ENCODE results near the gene ALDH7A1.

Gene ALDH7A1

DNA sequence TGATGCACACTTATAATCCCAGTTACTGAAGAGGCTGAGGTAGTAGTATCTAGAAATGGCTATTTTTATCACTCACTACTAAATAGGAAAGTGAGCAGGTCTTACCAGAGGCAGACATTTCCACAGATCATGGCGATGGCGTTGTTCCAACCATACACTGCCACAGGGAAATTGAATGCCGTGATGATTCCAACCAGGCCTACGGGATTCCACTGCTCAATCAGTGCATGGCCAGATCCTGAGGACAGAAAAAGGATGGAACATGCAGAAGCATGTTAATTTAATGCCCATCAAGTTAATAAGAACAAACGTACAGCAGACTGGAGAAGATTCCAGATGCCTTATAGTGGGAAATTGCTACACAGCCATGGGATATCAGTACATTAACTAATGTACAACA, 18.0 kb downstream of the ALDH7A1 start:
- Histone ChIP-seq H3K9me3 (ENCODE audit: insufficient read depth, low read length) (no peaks in the 10 kb centered on the region), H3K4me1 (ENCODE audit: low read length) (no peaks in the 10 kb centered on the region), H3K9ac (ENCODE audit: low read length) (no peak overlapping the region), H3K79me2 (ENCODE audit: low read length) (no peaks in the 10 kb centered on the region), H3K36me3 (replicated peaks; ENCODE audit: low read depth, low read length) (no peaks in the 10 kb centered on the region), H3K27ac (ENCODE audit: low read length) (no peak overlapping the region), H3K27me3 (ENCODE audit: low read depth, low read length) (no peaks in the 10 kb centered on the region), H4K20me1 (ENCODE audit: insufficient read depth, low read length) (no peaks in the 10 kb centered on the region), H3K4me3 (ENCODE audit: low read length) (no peak overlapping the region), H2AFZ (ENCODE audit: low read depth, low read length) (no peak overlapping the region), H3K4me2 (ENCODE audit: low read length) (no peak overlapping the region)
- TF ChIP-seq, protein P1, sequence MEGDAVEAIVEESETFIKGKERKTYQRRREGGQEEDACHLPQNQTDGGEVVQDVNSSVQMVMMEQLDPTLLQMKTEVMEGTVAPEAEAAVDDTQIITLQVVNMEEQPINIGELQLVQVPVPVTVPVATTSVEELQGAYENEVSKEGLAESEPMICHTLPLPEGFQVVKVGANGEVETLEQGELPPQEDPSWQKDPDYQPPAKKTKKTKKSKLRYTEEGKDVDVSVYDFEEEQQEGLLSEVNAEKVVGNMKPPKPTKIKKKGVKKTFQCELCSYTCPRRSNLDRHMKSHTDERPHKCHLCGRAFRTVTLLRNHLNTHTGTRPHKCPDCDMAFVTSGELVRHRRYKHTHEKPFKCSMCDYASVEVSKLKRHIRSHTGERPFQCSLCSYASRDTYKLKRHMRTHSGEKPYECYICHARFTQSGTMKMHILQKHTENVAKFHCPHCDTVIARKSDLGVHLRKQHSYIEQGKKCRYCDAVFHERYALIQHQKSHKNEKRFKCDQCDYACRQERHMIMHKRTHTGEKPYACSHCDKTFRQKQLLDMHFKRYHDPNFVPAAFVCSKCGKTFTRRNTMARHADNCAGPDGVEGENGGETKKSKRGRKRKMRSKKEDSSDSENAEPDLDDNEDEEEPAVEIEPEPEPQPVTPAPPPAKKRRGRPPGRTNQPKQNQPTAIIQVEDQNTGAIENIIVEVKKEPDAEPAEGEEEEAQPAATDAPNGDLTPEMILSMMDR (IDR thresholded peaks at IDR 0.05; ENCODE audit: low read depth, low read length), result no peak
- TF ChIP-seq EZH2phosphoT487 (IDR thresholded peaks at IDR 0.05; ENCODE audit: low read depth), result no peak

DNA sequence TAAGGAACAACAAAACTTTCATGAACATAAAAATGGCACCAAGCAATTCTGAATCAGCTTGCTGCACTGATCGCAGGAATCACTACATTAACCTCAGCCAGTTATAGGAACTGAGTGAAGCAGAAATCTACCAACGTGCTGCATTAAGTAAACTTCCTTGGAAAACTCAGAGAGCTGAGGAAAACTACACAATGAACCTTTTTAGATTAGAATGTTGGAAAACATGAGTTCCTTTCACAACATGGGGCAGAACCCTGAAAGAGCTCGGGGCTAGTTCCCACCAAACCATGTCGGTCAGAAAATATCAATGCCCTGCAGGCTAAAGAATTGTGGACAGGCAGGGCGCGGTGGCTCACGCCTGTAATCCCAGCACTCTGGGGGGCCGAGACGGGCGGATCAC, 19.4 kb downstream of the ALDH7A1 start:
- no peak overlapping the region for H3K4me2 ChIP-seq (ENCODE audit: low read length)
- no peak for TF ChIP-seq EZH2phosphoT487 (IDR thresholded peaks at IDR 0.05; ENCODE audit: low read depth)
- TF ChIP-seq, protein P1 (IDR thresholded peaks at IDR 0.05; ENCODE audit: low read depth, low read length), result no peak
- H2AFZ ChIP-seq (ENCODE audit: low read depth, low read length), result no peak overlapping the region
- no peak overlapping the region for H3K9ac ChIP-seq (ENCODE audit: low read length)
- H3K79me2 ChIP-seq (ENCODE audit: low read length), result no peaks in the 10 kb centered on the region
- no peaks in the 10 kb centered on the region for H3K27me3 ChIP-seq (ENCODE audit: low read depth, low read length)
- H3K4me1 ChIP-seq (ENCODE audit: low read length), result no peaks in the 10 kb centered on the region
- H3K36me3 ChIP-seq (replicated peaks; ENCODE audit: low read depth, low read length), result no peaks in the 10 kb centered on the region
- no peak overlapping the region for H3K27ac ChIP-seq (ENCODE audit: low read length)
- no peaks in the 10 kb centered on the region for H4K20me1 ChIP-seq (ENCODE audit: insufficient read depth, low read length)
- no peaks in the 10 kb centered on the region for H3K9me3 ChIP-seq (ENCODE audit: insufficient read depth, low read length)
- no peak overlapping the region for H3K4me3 ChIP-seq (ENCODE audit: low read length)

- Histone ChIP-seq H3K4me2 (ENCODE audit: low read length) (no peak overlapping the region), H4K20me1 (ENCODE audit: insufficient read depth, low read length) (no peaks in the 10 kb centered on the region), H3K9ac (ENCODE audit: low read length) (no peak overlapping the region), H3K4me3 (ENCODE audit: low read length) (no peak overlapping the region), H3K79me2 (ENCODE audit: low read length) (no peaks in the 10 kb centered on the region), H2AFZ (ENCODE audit: low read depth, low read length) (no peak overlapping the region), H3K9me3 (ENCODE audit: insufficient read depth, low read length) (no peaks in the 10 kb centered on the region), H3K27me3 (ENCODE audit: low read depth, low read length) (no peaks in the 10 kb centered on the region), H3K36me3 (replicated peaks; ENCODE audit: low read depth, low read length) (no peaks in the 10 kb centered on the region), H3K27ac (ENCODE audit: low read length) (no peak overlapping the region), H3K4me1 (ENCODE audit: low read length) (no peaks in the 10 kb centered on the region)
- no peak for TF ChIP-seq EZH2phosphoT487 (IDR thresholded peaks at IDR 0.05; ENCODE audit: low read depth)
- TF ChIP-seq, protein P1 (IDR thresholded peaks at IDR 0.05; ENCODE audit: low read depth, low read length), result no peak
These were observed 26.7 kb downstream of the ALDH7A1 start for GRCh38 chr5:126568206-126568755.

- no peaks in the 10 kb centered on the region for H3K79me2 ChIP-seq (ENCODE audit: low read length)
- peak overlapping the region; percentile 27; the same call in 1 of the 2 replicates for H3K4me2 ChIP-seq (ENCODE audit: low read length)
- H3K9ac ChIP-seq (ENCODE audit: low read length), result no peak overlapping the region
- H3K9me3 ChIP-seq (ENCODE audit: insufficient read depth, low read length), result no peaks in the 10 kb centered on the region
- H3K27ac ChIP-seq (ENCODE audit: low read length), result no peak overlapping the region
- no peaks in the 10 kb centered on the region for H3K36me3 ChIP-seq (replicated peaks; ENCODE audit: low read depth, low read length)
- H3K4me3 ChIP-seq (ENCODE audit: low read length), result no peak overlapping the region
- H3K27me3 ChIP-seq (ENCODE audit: low read depth, low read length), result no peaks in the 10 kb centered on the region
- no peak overlapping the region for H2AFZ ChIP-seq (ENCODE audit: low read depth, low read length)
- no peaks in the 10 kb centered on the region for H4K20me1 ChIP-seq (ENCODE audit: insufficient read depth, low read length)
- H3K4me1 ChIP-seq (ENCODE audit: low read length), result peaks cover 7% of the 10 kb centered on the region
- TF ChIP-seq EZH2phosphoT487 (IDR thresholded peaks at IDR 0.05; ENCODE audit: low read depth), result no peak
These were observed 32.2 kb downstream of the ALDH7A1 start for GRCh38 chr5:126562823-126563222.

Data from OCI-LY3 (cell line).